SK-N-SH (cell line): ENCODE results near the gene PEPD.

ENCODE experiments used
- CTCF ChIP-seq: fragments of 200-600 bp; sonication (generic); IDR thresholded peaks from 2 replicates; pipeline ENCODE4 v1.6.1; 2017; ENCODE audit warnings: antibody characterized with exemption, mild to moderate bottlenecking, moderate library complexity
- FOXJ3 ChIP-seq: sonication (generic); formaldehyde crosslinking; IDR thresholded peaks from 2 replicates; pipeline ENCODE4 v1.5.1; 2020; ENCODE audit warnings: mild to moderate bottlenecking, missing genetic modification reagents
- POLR2AphosphoS5 ChIP-seq: IDR thresholded peaks from 2 replicates; pipeline ENCODE4 v1.6.1; 2012; ENCODE audit warnings: low read depth, low read length
- RAD21 ChIP-seq: IDR thresholded peaks from 2 replicates; pipeline ENCODE4 v1.6.1; 2012; ENCODE audit warnings: mild to moderate bottlenecking, low read length
- REST ChIP-seq: IDR thresholded peaks from 2 replicates; pipeline ENCODE4 v1.6.1; 2012; ENCODE audit warnings: mild to moderate bottlenecking, low read depth, low read length, moderate library complexity
- RFX5 ChIP-seq: IDR thresholded peaks from 2 replicates; pipeline ENCODE4 v1.6.1; 2012; ENCODE audit warnings: mild to moderate bottlenecking, improper control_type of control experiment, low read length
- SMC3 ChIP-seq: IDR thresholded peaks from 2 replicates; pipeline ENCODE4 v1.6.1; 2012; ENCODE audit warnings: low read depth, low read length, improper control_type of control experiment
- TCF12 ChIP-seq: IDR thresholded peaks from 2 replicates; pipeline ENCODE4 v1.4.0; 2012
- TEAD4 ChIP-seq: IDR thresholded peaks from 2 replicates; pipeline ENCODE4 v1.4.0; 2012; ENCODE audit warnings: mild to moderate bottlenecking, borderline replicate concordance; ENCODE audit not compliant: insufficient read depth

- TF ChIP-seq RFX5 (no peak), TEAD4 (no peak), REST (no peak), SMC3 (no peak), TCF12 (no peak), CTCF (no peak), POLR2AphosphoS5 (no peak), FOXJ3 (CRISPR knock-in tag) (no peak), RAD21 (no peak)
These were observed 120.5 kb downstream of the PEPD start for GRCh38 chr19:33400856-33401682.
